Smooth muscle cell of the coronary artery (primary cell): ENCODE data around the gene PLXNA3. TPM values are rescaled to one million over a fixed set of nuclear protein-coding genes. Genes with fewer than 3 reads are reported as not detected.

ENCODE experiments used
- total RNA-seq: library from RNA; depleted of rRNA; stranded (reverse); fragments of >200 nt; gene quantifications from 2 replicates; pipeline ENCODE4 v1.2.3, GENCODE V29; 2014; ENCODE audit warnings: low replicate concordance

Gene PLXNA3
- total RNA-seq = 9.6 and 17.3 TPM in 2 replicates

GRCh38 chrX:154458116-154458953, at the start of gene PLXNA3:
PLXNA3 (plus strand) TSS chrX:154458281; CDS start chrX:154460184, 1,903 bp downstream.

GRCh38 chrX:154409222-154409871, 48.7 kb upstream of the PLXNA3 start, which contains the start of gene DNASE1L1:
DNASE1L1 (minus strand) TSS chrX:154409254; CDS start chrX:154405568, 3,686 bp downstream.

GRCh38 chrX:154428176-154429171, 29.6 kb upstream of the PLXNA3 start, which contains the start of gene ATP6AP1:
ATP6AP1 (plus strand) TSS chrX:154428677; CDS start chrX:154428693, 16 bp downstream.

GRCh38 chrX:154436983-154437752, 20.9 kb upstream of the PLXNA3 start, which contains the start of gene GDI1:
GDI1 (plus strand) TSS chrX:154437154; CDS start chrX:154437255, 101 bp downstream.

GRCh38 chrX:154443992-154444754, 13.9 kb upstream of the PLXNA3 start, which contains the start of gene FAM50A:
FAM50A (plus strand) TSS chrX:154444141; CDS start chrX:154444236, 95 bp downstream.

GRCh38 chrX:154478728-154479622, 20.9 kb downstream of the PLXNA3 start, which contains the start of gene LAGE3:
LAGE3 (minus strand) TSS chrX:154479281; CDS start chrX:154478915, 366 bp downstream.

GRCh38 chrX:154486396-154487207, 28.5 kb downstream of the PLXNA3 start, which contains the start of gene UBL4A:
UBL4A (minus strand) TSS chrX:154486615; CDS start chrX:154486584, 31 bp downstream.

GRCh38 chrX:154490414-154491083, 32.5 kb downstream of the PLXNA3 start, which contains the start of gene SLC10A3:
SLC10A3 (minus strand) TSS chrX:154490629; CDS start chrX:154488940, 1,689 bp downstream.

GRCh38 chrX:154515966-154516655, 58.0 kb downstream of the PLXNA3 start, which contains the start of gene FAM3A:
FAM3A (minus strand) TSS chrX:154516232; CDS start chrX:154515772, 460 bp downstream.

Other genes starting within 250 kb of the PLXNA3 start
- not detected in 2 replicates for gene OPN1MW2, start 238.5 kb upstream of the PLXNA3 start, total RNA-seq
- gene OPN1MW3, start 200.7 kb upstream of the PLXNA3 start, total RNA-seq = not detected in 2 replicates
- gene TEX28, start 163.2 kb upstream of the PLXNA3 start, total RNA-seq = not detected in 2 replicates
- not detected in 2 replicates for gene TKTL1, start 162.5 kb upstream of the PLXNA3 start, total RNA-seq
- 2,276 and 2,381 TPM in 2 replicates for gene FLNA, start 83.6 kb upstream of the PLXNA3 start, total RNA-seq
- 15.9 and 23.0 TPM in 2 replicates for gene EMD, start 79.0 kb upstream of the PLXNA3 start, total RNA-seq
- gene RPL10, start 59.9 kb upstream of the PLXNA3 start, total RNA-seq = 1,663 and 2,613 TPM in 2 replicates
- gene DNASE1L1, start 49.0 kb upstream of the PLXNA3 start, total RNA-seq = 34.3 and 98.6 TPM in 2 replicates
- 12.3 and 18.6 TPM in 2 replicates for gene TAFAZZIN, start 46.7 kb upstream of the PLXNA3 start, total RNA-seq
- 43.1 and 65.7 TPM in 2 replicates for gene ATP6AP1, start 29.6 kb upstream of the PLXNA3 start, total RNA-seq
- 115 and 175 TPM in 2 replicates for gene GDI1, start 21.1 kb upstream of the PLXNA3 start, total RNA-seq
- gene FAM50A, start 14.1 kb upstream of the PLXNA3 start, total RNA-seq = 105 and 224 TPM in 2 replicates
- gene LAGE3, start 21.0 kb downstream of the PLXNA3 start, total RNA-seq = 14.9 and 16.4 TPM in 2 replicates
- gene UBL4A, start 28.3 kb downstream of the PLXNA3 start, total RNA-seq = 18.7 and 42.7 TPM in 2 replicates
- gene SLC10A3, start 32.3 kb downstream of the PLXNA3 start, total RNA-seq = 11.6 and 12.5 TPM in 2 replicates
- gene FAM3A, start 58.0 kb downstream of the PLXNA3 start, total RNA-seq = 32.1 and 41.5 TPM in 2 replicates
- gene G6PD, start 88.6 kb downstream of the PLXNA3 start, total RNA-seq = 31.9 and 68.3 TPM in 2 replicates
- gene IKBKG, start 89.3 kb downstream of the PLXNA3 start, total RNA-seq = 9.5 and 14.5 TPM in 2 replicates
- gene CTAG1A, start 126.9 kb downstream of the PLXNA3 start, total RNA-seq = not detected in 2 replicates
- not detected in 2 replicates for gene CTAG1B, start 161.0 kb downstream of the PLXNA3 start, total RNA-seq
- not detected in 2 replicates for gene CTAG2, start 195.3 kb downstream of the PLXNA3 start, total RNA-seq